ENCODE data around the gene EBF4. TPM values are rescaled to one million over a fixed set of nuclear protein-coding genes. Genes with fewer than 3 reads are reported as not detected.
"Not testable (repeated sequence)": the region's sequence is repeated elsewhere in the genome, so short reads cannot be mapped to it uniquely, and the experiment has no call there.

The EBF4 gene
- total RNA-seq, 2 donors from 2014 or later = 3.6 to 4.9 TPM

DNA sequence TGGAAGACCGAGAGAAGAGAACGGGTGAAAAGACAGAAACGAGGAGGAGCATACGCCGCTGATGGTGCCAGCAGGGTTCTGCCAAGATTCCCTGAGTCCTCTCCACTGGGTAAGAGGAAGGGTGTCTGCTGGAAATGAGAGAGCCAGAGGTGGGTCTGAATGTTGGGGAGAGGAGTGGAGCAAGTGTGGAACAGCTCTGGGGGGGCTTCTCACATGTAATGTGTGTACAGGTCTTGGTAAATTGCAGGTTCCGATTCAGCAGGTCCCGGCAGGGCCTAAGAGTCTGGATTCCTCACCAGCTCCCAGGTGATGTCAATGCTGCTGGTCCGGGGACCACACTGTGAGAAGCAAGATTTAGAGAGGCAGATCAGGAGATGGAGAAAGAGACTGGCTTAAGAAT, 1.5 kb upstream of the EBF4 start:
- H3K27ac Mint-ChIP-seq = no peak overlapping the region
- H3K4me1 Mint-ChIP-seq = peaks cover 9% of the 10 kb centered on the region
- peak overlapping the region; percentile 87 for H3K4me3 Mint-ChIP-seq
- H3K27me3 Mint-ChIP-seq = peaks cover 31% of the 10 kb centered on the region
- H3K9me3 Mint-ChIP-seq = peaks cover 4% of the 10 kb centered on the region
- ATAC-seq (replicated peaks) = no peak
- H3K36me3 Mint-ChIP-seq (ENCODE audit: low read depth) = peaks cover 7% of the 10 kb centered on the region

- Mint-ChIP-seq H3K27me3 (peaks cover 31% of the 10 kb centered on the region), H3K4me3 (peak overlapping the region; percentile 87), H3K36me3 (ENCODE audit: low read depth) (peaks cover 7% of the 10 kb centered on the region), H3K9me3 (peaks cover 4% of the 10 kb centered on the region), H3K4me1 (peaks cover 9% of the 10 kb centered on the region), H3K27ac (peak overlapping the region; percentile 90)
- ATAC-seq (replicated peaks) = no peak
These were observed 931 bp upstream of the EBF4 start for GRCh38 chr20:2691663-2692035.

GRCh38 chr20:2692886-2693285, 306 bp downstream of the EBF4 start:
- Mint-ChIP-seq H3K4me3 (no peak overlapping the region), H3K36me3 (ENCODE audit: low read depth) (peaks cover 7% of the 10 kb centered on the region), H3K9me3 (peaks cover 4% of the 10 kb centered on the region), H3K27ac (no peak overlapping the region), H3K4me1 (peaks cover 9% of the 10 kb centered on the region), H3K27me3 (peaks cover 35% of the 10 kb centered on the region)
- ATAC-seq (replicated peaks) = peak; percentile 14

GRCh38 chr20:2693286-2694007, 867 bp downstream of the EBF4 start:
- Mint-ChIP-seq H3K4me3 (peak overlapping the region; percentile 4), H3K27me3 (peaks cover 37% of the 10 kb centered on the region)
- peak; percentile 70 for ATAC-seq (replicated peaks)

GRCh38 chr20:2694008-2694471, 1.5 kb downstream of the EBF4 start:
- H3K4me1 Mint-ChIP-seq = peaks cover 9% of the 10 kb centered on the region
- H3K4me3 Mint-ChIP-seq = peak overlapping the region; percentile 4
- ATAC-seq (replicated peaks) = no peak

More at GRCh38 chr20:2693286-2694007, 867 bp downstream of the EBF4 start:
- Mint-ChIP-seq H3K4me1 (peaks cover 9% of the 10 kb centered on the region), H3K27ac (no peak overlapping the region), H3K36me3 (ENCODE audit: low read depth) (peaks cover 7% of the 10 kb centered on the region), H3K9me3 (peaks cover 4% of the 10 kb centered on the region)

DNA sequence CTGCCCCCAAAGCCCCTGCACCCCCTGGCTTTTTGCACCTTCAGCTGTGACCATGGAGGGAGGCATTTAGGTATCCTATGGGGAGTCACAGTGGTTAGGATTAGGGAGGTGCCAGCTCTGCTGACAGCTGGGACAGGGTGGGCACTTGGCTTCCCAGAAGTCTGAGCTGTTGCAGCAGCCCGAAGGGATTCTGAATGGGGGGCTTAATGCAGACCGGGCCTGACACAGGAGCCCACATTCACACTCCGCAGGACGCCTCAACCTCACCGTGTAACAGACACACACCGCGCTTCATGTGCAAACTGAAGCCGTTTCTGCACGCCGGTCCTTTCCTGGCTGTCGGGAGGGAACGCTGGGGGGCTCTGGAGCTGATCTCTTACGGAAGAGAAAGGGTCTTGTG, 1.9 kb downstream of the EBF4 start:
- peaks cover 4% of the 10 kb centered on the region for H3K9me3 Mint-ChIP-seq
- H3K4me3 Mint-ChIP-seq = peak overlapping the region; percentile 4

More at GRCh38 chr20:2694008-2694471, 1.5 kb downstream of the EBF4 start:
- Mint-ChIP-seq H3K27ac (no peak overlapping the region), H3K36me3 (ENCODE audit: low read depth) (peaks cover 7% of the 10 kb centered on the region), H3K27me3 (peaks cover 40% of the 10 kb centered on the region), H3K9me3 (peaks cover 4% of the 10 kb centered on the region)

DNA sequence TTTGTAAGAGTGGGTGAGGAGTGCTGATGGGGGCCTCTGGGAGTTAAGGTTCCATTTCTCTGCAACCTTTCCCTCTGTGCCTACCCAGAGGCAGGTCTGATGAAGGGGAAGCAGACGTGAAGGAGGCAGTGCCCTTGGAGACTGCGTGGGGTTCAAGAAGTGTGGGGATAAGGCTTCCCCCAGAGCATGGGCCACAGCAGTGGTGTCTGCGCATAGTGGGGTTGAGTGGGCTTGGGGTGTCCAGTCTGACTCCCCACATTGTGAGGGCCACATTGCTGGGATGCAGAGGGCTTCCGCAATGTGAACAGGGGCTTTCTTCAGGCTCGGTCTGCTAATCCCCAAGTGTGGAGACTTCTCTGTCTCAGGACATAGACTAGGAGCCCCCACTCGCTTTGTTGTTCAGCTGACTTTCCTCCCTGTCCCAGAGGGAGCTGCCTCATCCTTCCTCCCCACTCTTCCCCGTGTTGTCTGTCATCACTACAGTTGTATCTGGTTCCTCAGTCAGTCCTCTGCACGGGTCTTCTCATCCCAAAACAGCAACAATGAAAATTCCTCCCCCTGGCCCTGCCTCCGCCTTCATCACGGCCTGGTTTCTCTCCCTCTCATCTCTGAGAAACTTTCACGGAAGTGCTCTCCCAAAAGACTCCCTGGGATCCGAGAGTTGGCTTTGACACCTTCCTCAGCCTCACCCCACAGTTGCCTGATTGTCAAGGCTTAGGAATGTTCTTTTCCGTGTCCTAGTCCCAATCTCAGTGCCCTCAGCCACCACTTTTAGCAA, 2.8 kb downstream of the EBF4 start:
- H3K9me3 Mint-ChIP-seq = peaks cover 4% of the 10 kb centered on the region
- peaks cover 9% of the 10 kb centered on the region for H3K4me1 Mint-ChIP-seq
- peaks cover 41% of the 10 kb centered on the region for H3K27me3 Mint-ChIP-seq
- no peak overlapping the region for H3K27ac Mint-ChIP-seq
- H3K36me3 Mint-ChIP-seq (ENCODE audit: low read depth) = peaks cover 7% of the 10 kb centered on the region
- H3K4me3 Mint-ChIP-seq = no peak overlapping the region
- ATAC-seq (replicated peaks) = no peak

More for the DNA sequence above, 1.9 kb downstream of the EBF4 start:
- Mint-ChIP-seq H3K27ac (no peak overlapping the region), H3K4me1 (peaks cover 9% of the 10 kb centered on the region), H3K36me3 (ENCODE audit: low read depth) (peaks cover 7% of the 10 kb centered on the region), H3K27me3 (peaks cover 40% of the 10 kb centered on the region)
- ATAC-seq (replicated peaks) = no peak

- ATAC-seq (replicated peaks); H3K9me3 Mint-ChIP-seq; H3K27ac Mint-ChIP-seq; H3K4me1 Mint-ChIP-seq; H3K4me3 Mint-ChIP-seq; H3K36me3 Mint-ChIP-seq (ENCODE audit: low read depth): not testable (repeated sequence)
- peaks cover 43% of the 10 kb centered on the region for H3K27me3 Mint-ChIP-seq
These were observed 3.5 kb downstream of the EBF4 start for GRCh38 chr20:2695984-2696525.

DNA sequence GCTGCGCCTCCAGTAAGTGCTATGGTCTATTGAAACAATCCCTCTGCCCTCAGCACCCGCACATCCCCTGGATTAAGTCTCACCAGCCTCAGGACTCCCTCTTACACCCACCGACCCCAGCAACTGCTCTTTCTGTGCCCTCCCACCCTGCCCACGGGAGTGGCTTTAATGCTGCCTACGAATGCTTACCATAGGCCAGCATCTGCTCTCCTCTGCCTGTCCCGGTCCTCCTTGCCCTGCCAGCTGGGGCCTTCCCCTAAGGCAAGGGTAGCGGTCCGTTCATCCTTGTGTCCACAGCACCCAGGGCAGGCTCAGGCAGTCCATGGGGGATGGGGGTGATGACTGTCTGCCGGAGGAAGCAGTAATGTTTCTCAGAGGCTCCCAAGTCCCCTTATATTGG, 4.1 kb downstream of the EBF4 start:
- ATAC-seq (replicated peaks) = no peak
- peaks cover 4% of the 10 kb centered on the region for H3K9me3 Mint-ChIP-seq
- no peak overlapping the region for H3K4me3 Mint-ChIP-seq
- peaks cover 6% of the 10 kb centered on the region for H3K4me1 Mint-ChIP-seq
- no peak overlapping the region for H3K27ac Mint-ChIP-seq
- peaks cover 37% of the 10 kb centered on the region for H3K27me3 Mint-ChIP-seq
- H3K36me3 Mint-ChIP-seq (ENCODE audit: low read depth) = peaks cover 6% of the 10 kb centered on the region

GRCh38 chr20:2697768-2698167, 5.2 kb downstream of the EBF4 start:
- no peaks in the 10 kb centered on the region for H3K4me1 Mint-ChIP-seq
- no peak overlapping the region for H3K4me3 Mint-ChIP-seq
- H3K36me3 Mint-ChIP-seq (ENCODE audit: low read depth) = no peaks in the 10 kb centered on the region
- ATAC-seq (replicated peaks) = no peak
- H3K27me3 Mint-ChIP-seq = peaks cover 32% of the 10 kb centered on the region
- no peak overlapping the region for H3K27ac Mint-ChIP-seq
- H3K9me3 Mint-ChIP-seq = no peaks in the 10 kb centered on the region

DNA sequence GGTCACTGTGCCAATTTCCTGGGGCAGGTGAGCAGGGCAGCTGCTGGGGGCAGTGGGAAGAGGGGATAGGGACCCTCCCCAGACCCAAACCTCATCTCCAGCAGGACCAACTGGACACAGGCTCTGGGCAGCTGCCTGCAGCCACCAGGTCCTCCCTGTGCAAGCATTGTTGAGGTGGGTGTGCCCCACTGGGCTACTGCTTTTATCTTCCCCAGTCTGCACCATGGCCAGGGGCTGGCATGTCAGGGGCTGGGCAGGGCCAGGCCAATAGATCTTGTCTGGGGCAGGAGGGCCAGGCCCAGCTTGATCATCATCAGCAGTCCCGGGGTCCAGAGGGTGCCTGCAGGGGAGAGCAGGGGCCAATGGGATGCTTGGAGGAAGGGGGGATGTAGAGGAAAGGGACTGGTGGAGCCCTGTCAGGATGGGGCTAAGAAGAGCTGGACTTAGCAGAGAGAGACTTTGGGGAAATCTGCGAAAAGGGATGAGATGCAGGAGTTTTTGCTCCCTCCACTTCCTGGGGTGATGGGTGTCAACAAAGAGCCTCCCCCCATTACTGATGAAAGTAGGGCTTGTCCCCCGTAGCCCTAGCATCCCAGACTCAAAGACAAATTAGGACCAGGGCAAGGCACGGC, 5.7 kb downstream of the EBF4 start:
- no peaks in the 10 kb centered on the region for H3K9me3 Mint-ChIP-seq
- H3K36me3 Mint-ChIP-seq (ENCODE audit: low read depth) = no peaks in the 10 kb centered on the region
- no peak overlapping the region for H3K4me3 Mint-ChIP-seq
- no peaks in the 10 kb centered on the region for H3K4me1 Mint-ChIP-seq
- H3K27me3 Mint-ChIP-seq = peaks cover 32% of the 10 kb centered on the region
- ATAC-seq (replicated peaks) = no peak
- H3K27ac Mint-ChIP-seq = no peak overlapping the region

GRCh38 chr20:2698912-2699311, 6.3 kb downstream of the EBF4 start:
- Mint-ChIP-seq H3K27ac (no peak overlapping the region), H3K27me3 (peaks cover 32% of the 10 kb centered on the region), H3K36me3 (ENCODE audit: low read depth) (no peaks in the 10 kb centered on the region), H3K4me3 (no peak overlapping the region), H3K9me3 (no peaks in the 10 kb centered on the region), H3K4me1 (no peaks in the 10 kb centered on the region)
- no peak for ATAC-seq (replicated peaks)

GRCh38 chr20:2699775-2700413, 7.3 kb downstream of the EBF4 start:
- H3K4me1 Mint-ChIP-seq = no peaks in the 10 kb centered on the region
- ATAC-seq (replicated peaks) = no peak
- no peaks in the 10 kb centered on the region for H3K9me3 Mint-ChIP-seq
- no peak overlapping the region for H3K4me3 Mint-ChIP-seq
- no peak overlapping the region for H3K27ac Mint-ChIP-seq
- no peaks in the 10 kb centered on the region for H3K36me3 Mint-ChIP-seq (ENCODE audit: low read depth)
- peaks cover 27% of the 10 kb centered on the region for H3K27me3 Mint-ChIP-seq
